ENCODE data around the gene TAX1BP3.
A peak's percentile ranks its signal among the peaks of the same experiment; 100 is the strongest.

The TAX1BP3 gene

DNA sequence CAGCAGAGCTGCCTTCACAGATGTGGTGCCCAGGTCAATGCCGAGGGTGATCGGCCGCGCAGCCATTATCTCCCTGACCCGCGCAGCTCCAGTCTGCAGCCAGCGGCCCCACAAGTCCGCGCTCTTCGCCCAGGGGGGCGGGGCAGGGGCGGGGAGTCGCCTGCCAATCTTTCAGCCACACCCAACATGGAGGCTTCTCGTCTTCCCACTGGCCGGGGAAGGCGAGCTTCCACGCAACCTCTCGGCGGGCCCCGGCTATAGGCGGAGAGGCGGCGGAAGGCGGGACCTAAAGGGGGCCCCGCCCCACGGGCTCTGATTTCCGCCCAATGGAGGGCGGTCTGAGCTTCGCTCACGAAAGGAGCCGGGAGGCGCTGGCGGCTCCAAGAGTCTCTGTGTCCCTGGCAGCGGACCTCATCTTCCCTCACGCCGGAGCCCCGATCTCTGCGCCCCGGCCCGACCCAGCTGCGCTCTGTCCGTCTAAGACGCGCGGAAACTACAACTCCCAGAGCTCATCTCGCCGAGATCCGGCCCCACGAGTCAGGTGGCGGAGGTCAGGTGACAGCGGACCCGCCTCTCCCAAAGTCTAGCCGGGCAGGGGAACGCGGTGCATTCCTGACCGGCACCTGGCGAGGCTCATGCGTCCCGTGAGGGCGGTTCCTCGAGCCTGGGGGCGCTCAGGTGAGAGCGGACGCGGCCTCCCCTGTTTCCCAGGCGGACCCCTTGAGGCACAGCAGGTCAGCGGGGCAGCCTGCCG is 32.0 kb downstream of the TAX1BP3 start, which contains the start of the genes CTNS and SHPK:
TSS of gene CTNS (plus strand) at position 607 of the 754 bp plus-strand sequence. CDS start 3,447 bp downstream, outside the sequence.
TSS of gene SHPK (minus strand) at position 97 of the 754 bp plus-strand sequence. CDS start at position 66, 31 bp downstream.
- DNase-seq (ENCODE audit: extremely low spot score) = peak; percentile 100
- TF ChIP-seq, protein P1, sequence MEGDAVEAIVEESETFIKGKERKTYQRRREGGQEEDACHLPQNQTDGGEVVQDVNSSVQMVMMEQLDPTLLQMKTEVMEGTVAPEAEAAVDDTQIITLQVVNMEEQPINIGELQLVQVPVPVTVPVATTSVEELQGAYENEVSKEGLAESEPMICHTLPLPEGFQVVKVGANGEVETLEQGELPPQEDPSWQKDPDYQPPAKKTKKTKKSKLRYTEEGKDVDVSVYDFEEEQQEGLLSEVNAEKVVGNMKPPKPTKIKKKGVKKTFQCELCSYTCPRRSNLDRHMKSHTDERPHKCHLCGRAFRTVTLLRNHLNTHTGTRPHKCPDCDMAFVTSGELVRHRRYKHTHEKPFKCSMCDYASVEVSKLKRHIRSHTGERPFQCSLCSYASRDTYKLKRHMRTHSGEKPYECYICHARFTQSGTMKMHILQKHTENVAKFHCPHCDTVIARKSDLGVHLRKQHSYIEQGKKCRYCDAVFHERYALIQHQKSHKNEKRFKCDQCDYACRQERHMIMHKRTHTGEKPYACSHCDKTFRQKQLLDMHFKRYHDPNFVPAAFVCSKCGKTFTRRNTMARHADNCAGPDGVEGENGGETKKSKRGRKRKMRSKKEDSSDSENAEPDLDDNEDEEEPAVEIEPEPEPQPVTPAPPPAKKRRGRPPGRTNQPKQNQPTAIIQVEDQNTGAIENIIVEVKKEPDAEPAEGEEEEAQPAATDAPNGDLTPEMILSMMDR (IDR thresholded peaks at IDR 0.05; ENCODE audit: control extremely low read depth, extremely low read depth, low read depth, missing control alignments) = no peak
- ChIA-PET CTCF (interaction anchor here (0.7 to 2.5 kb wide), 13 partner anchors 8 to 210 kb away, joined by 3 to 9 read pairs (median 3); partner anchors contain the start of genes EMC6, HASPIN, NCBP3 and TAX1BP3), POLR2A (interaction anchor here (0.6 to 1.0 kb wide), 4 partner anchors 21 to 856 kb away, joined by 3 to 6 read pairs (median 4); partner anchors contain the start of genes HASPIN and NCBP3)

DNA sequence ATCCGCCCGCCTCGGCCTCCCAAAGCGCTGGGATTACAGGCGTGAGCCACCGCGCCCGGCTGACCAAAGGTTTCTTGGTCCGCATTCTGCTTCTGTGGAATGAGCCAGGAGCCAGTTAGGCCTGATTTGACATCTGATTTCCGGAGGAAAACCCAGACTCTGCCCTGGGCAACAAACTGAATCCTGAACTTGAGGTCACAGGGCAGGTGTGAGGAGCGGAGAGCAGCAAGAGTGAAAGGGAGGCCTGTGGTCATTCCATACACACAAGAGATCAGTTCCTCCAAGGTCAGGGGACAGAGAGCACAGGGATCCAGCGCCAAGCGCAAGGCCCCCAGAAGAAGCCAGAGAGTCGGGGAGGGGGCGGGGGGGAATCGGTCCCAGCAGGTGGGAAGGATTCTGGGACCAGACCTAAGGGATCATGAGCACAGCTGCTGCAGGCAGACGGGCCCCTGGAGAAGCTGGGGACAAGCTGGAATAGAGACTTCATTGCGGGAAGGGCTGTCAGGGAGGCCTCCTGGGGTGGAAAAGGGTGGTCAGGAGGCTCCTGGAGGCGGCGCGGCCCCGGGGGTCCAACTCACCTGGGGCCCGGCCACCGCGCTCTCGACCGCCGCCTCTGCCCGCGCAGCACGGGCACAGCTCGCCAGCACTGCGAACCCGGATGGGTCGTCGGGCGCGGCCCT is 32.8 kb downstream of the TAX1BP3 start:
- TF ChIP-seq, protein P1 (IDR thresholded peaks at IDR 0.05; ENCODE audit: control extremely low read depth, extremely low read depth, low read depth, missing control alignments) = no peak
- POLR2A ChIA-PET = interaction anchor here (0.6 to 1.0 kb wide), 4 partner anchors 22 to 857 kb away, joined by 3 to 6 read pairs (median 4); partner anchors contain the start of genes HASPIN and NCBP3
- CTCF ChIA-PET = interaction anchor here (0.7 to 2.5 kb wide), 13 partner anchors 9 to 211 kb away, joined by 3 to 9 read pairs (median 3); partner anchors contain the start of genes EMC6, HASPIN, NCBP3 and TAX1BP3
- no peak for DNase-seq (ENCODE audit: extremely low spot score)

DNA sequence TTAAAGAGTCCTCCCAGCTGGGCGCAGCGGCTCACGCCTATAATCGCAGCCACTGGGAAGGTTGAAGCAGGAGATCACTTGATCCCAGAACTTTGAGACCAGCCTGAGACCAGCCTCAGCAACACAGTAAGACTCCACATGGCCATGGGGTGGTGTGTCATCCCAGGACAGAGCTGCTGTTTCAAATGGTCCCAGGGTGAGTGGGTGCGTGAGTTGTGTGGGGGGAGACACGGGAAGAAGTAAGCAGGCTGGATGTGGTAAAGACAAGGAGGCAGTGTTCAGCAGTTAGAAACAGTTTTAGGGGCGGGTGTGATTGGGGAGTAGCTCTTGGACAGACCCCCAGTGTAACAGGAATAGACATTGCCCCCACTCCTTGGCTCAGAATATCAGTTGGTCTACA is 36.1 kb downstream of the TAX1BP3 start:
- DNase-seq (ENCODE audit: extremely low spot score) = no peak
- CTCF ChIA-PET = no interaction called here
- TF ChIP-seq, protein P1 (IDR thresholded peaks at IDR 0.05; ENCODE audit: control extremely low read depth, extremely low read depth, low read depth, missing control alignments) = no peak
- POLR2A ChIA-PET = no interaction called here

GRCh38 chr17:3630781-3631180 is 37.6 kb downstream of the TAX1BP3 start:
- CTCF ChIA-PET = interaction anchor here (1.5 to 2.7 kb wide), 2 partner anchors 9 to 29 kb away, joined by 3 to 12 read pairs; no protein-coding TSS in a partner anchor
- TF ChIP-seq, protein P1 (IDR thresholded peaks at IDR 0.05; ENCODE audit: control extremely low read depth, extremely low read depth, low read depth, missing control alignments) = no peak
- POLR2A ChIA-PET = no interaction called here
- DNase-seq (ENCODE audit: extremely low spot score) = no peak

DNA sequence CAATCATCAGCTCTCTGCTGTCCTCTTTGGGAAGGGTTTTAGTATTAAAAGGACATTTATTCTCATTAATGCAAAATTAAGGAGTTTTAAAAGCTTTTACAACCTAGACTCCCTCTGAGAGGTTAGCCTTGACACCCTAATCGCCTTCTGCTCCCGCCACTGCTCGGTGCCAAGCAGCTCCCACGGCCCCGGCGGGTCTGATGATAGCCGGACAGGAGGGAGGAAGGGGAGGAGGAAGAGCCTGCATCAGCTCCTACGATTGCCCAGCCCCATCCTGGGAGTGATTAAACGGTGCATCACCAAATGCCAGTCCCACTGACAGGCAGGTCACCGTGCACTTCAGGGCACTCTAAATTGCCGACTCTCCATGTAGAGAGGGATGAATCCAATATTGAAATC is 40.6 kb downstream of the TAX1BP3 start:
- ChIA-PET POLR2A (no interaction called here), CTCF (interaction anchor here (1.2 to 2.7 kb wide), 3 partner anchors 9 to 26 kb away, joined by 4 to 12 read pairs (median 4); partner anchors contain the start of gene CTNS)
- DNase-seq (ENCODE audit: extremely low spot score) = no peak
- TF ChIP-seq, protein P1 (IDR thresholded peaks at IDR 0.05; ENCODE audit: control extremely low read depth, extremely low read depth, low read depth, missing control alignments) = no peak

Data from GM10248 (cell line).